Hindlimb muscle (tissue), 1 donor: Measurements from ENCODE around the gene AHSG. TPM values are rescaled to one million over a fixed set of nuclear protein-coding genes. Genes with fewer than 3 reads are reported as not detected.
"Not testable (repeated sequence)": the region's sequence is repeated elsewhere in the genome, so short reads cannot be mapped to it uniquely, and the experiment has no call there.

Source experiments
- DNase-seq: peaks from one replicate; pipeline ENCODE4 v3.0.0-alpha.2; 2013
- polyA plus RNA-seq: library from polyadenylated mRNA; unstranded; fragments of 120-200 nt; gene quantifications from one replicate; pipeline ENCODE4 v1.2.1, GENCODE V29; 2013; ENCODE audit not compliant: insufficient read length

Gene AHSG
- polyA plus RNA-seq, 1 donor, result 0.45 TPM

DNA sequence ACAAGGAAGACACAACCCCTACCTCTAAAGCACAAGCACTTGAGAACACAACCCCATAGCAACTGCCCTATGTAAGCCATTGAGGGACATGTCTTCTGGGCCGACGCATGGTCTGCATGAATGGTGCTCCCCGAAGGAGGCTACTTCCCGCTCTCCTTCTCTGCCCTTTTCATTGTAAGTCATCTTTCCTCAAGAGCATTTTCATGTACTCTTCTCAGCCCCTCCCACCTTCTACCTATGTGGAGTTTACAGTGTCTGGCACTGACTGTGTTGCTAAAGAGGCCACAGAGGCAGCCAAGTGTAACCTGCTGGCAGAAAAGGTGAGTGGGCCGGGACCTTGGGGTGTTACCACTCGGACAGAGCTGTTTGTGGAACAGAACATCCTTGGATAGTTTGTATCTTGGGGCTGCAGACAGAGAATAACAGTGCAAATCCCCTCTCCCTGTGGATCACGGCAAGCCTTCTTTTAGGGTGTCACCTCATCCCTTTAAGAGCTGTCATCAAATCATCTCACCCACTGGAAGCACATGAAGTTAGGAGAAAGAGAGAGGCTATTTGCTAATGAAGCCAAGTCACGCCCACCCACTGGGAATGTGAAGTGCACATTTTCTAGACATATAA is 5.6 kb downstream of the AHSG start:
- DNase-seq, result no peak

DNA sequence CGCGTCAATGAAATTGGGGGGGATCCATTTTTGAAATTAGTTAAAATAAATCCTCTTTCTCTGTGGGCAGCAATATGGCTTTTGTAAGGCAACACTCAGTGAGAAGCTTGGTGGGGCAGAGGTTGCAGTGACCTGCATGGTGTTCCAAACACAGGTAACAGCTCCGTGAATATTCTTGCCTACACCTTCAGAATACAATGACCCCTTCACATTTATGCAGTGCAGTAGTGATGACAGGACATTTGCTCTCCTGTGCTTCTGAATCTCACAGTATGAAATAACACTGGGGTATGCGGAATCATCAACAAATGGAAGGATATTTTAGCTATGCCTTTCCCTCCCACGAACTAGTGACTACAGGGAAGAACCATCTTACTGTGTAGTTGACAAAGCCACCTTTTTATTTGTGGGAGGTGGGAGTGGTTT is 6.9 kb downstream of the AHSG start:
- DNase-seq, result no peak

DNA sequence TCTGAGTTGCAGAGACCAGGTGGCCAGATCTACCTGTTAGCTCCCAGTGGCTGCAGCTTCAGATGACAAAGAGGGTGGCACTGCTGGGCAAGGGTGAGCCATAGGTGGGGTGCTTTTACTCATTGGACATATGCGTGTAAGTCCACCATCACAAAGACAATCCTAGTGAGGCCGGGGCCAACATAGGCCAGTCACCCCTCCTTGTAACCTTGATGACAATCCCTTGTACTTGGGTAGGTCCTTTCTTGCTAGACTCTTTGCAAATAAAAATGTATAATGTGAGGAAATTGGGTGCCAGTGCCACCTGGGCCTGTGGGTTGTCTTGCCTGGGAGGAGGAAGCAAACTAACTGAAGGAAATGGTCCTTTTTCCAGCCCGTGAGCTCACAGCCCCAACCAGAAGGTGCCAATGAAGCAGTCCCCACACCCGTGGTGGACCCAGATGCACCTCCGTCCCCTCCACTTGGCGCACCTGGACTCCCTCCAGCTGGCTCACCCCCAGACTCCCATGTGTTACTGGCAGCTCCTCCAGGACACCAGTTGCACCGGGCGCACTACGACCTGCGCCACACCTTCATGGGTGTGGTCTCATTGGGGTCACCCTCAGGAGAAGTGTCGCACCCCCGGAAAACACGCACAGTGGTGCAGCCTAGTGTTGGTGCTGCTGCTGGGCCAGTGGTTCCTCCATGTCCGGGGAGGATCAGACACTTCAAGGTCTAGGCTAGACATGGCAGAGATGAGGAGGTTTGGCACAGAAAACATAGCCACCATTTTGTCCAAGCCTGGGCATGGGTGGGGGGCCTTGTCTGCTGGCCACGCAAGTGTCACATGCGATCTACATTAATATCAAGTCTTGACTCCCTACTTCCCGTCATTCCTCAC is 7.6 kb downstream of the AHSG start:
- peak; percentile 7 for DNase-seq

DNA sequence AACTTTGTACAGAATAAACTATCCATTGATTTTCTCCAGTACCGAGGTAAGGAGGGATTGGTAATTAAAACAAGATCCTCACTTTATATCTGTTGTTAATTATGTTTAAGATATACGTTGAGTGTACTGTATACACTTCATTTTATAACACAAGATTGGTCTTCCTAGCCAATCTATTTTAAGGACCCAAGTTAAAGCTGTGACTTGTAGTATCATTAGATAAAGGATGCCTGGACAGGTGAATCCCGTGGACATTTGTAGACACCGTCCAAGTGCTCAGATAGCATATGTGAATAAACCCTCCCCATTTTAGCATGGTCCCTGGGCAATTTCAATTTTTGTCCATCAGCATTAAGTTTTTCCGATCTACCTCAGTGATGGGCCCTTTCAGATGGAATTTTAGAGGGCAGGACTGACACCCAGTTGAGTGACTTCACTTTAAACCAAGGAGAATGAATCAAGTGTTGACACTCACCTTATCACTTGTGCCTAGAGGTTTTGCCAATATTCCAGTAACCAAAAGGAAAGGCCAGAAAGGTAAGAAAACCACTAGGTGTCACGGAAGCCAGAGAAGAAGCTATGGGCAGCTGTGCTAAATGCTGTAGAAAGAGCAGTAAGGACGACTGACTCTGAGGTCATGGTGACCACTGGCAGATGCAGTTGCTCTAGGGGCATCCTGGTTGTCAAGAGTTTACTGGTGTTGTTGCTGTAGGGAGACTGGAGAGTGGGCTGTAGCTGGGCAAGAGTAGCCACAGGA is 9.2 kb downstream of the AHSG start:
- DNase-seq, result no peak

DNA sequence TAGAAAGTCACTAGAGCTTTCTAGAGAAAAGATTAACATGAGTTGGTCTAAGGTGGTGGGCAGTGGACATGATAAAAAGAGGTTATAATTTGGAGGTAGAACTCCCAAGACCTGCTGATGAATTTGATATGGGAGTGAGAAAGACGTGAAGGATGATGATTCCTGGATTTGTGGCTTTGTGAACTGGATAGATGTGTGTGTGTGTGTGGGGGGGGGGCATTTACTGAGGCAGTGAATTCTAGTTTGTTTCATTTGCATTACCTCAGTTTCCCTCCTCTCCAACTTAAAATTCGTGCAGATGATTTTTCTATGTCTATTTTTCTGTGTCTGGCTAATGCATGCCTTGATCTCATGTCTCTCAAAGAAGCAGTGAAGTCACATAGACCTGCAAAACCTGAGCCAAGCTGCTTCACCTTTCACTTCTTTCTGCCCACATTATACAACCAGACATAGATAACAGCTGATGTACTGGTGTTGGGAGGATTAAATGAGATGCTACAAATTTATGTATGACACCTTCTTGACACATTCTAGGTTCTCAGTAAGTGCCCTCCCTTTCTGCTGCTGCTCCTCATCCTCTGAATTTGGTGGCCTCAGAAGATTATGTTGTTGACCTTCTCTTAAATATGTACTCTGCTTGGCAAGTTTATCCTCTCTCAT is 9.9 kb downstream of the AHSG start:
- DNase-seq, result no peak

DNA sequence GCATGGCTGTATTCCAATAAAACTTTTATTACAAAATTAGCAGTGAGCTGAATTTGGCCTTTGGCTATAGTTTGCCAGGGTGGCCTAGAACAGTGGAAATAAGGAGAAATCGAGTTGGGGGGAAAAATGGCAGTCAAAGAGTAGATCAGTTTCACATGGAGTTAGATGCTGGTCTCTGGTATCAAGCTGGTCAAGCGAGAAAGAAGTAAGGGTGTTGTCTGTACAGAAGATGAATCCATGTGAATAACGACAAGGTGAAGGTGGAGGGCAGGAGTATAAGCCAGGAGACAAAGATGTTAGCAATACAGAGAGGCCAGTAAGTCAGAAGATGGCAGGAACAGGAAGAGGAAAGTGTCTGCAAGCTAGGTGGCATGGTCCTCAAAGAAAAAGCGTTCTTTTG is 11.7 kb downstream of the AHSG start:
- no peak for DNase-seq

DNA sequence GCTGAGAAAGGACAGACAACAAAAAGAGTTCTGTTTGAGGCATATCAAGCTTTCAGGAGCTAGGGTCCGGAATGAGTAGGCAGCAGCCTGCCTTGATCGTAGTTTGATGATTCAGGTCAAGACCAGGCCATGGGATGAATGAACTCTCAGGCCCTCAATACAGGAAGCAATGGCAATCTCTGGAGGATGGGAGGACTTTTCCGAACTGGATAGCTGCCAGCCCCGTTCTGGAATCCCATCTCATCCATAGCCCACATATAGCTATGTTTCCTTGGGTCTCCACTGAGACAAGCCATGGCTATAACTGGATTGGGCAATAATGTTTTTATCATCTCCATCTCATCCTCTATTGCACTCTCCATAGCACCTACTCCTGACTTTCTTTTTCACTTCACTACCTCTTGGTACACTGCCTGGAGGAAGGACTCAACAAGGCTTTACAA is 12.8 kb downstream of the AHSG start:
- DNase-seq, result no peak

DNA sequence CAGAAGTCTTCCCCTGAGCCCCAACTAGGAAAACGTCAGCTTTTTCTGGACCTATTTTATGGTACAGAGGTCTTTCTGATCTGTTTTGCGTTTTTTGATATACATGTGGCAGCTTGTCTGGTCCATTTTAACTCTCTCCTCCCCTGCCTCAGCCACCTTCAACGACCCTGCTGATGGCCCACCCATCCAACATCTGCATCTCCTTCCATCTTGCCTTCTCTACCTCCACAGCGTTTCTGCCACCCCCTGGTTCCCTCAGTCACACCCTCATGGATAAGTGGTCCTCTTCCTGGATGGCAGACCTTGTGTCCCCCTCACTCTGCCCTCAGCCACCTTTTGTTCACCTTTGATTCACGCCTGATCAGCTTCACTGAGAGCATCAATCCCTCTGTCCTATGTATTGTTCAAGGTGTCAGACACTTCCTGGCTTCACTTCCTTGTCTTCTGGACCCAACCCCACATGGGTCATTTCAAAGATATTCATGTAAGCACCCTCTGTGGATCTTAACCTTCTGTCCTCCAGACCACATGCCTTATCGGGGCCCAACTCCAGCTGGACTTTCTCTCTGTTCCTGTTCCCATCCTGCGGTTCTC is 13.5 kb downstream of the AHSG start:
- no peak for DNase-seq

DNA sequence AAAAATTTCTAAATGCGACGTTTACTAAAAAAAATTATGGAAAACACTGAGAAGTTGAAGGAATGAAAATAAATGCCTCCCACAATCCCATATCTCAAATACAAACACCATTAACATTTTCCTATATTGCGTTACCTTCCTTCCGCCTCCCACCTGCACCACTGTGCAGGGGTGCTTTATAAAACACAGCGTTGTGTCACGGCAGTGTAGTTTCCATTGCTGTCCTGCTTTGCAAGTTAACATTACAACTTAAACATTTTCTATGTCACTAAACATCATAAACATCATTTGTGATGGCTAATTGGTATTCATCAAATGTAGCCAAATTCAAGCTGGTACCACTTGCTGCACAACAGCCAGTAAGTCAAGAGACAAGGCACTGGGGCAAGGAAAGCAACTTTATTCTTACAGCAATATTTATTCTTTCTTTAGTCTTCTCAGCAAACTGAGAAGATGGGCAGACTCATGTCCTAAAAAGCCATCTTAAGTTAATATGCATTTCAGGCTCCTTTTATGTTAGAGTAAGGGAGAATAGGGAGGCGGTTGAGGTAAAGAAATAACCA is 15.1 kb downstream of the AHSG start:
- DNase-seq, result no peak

DNA sequence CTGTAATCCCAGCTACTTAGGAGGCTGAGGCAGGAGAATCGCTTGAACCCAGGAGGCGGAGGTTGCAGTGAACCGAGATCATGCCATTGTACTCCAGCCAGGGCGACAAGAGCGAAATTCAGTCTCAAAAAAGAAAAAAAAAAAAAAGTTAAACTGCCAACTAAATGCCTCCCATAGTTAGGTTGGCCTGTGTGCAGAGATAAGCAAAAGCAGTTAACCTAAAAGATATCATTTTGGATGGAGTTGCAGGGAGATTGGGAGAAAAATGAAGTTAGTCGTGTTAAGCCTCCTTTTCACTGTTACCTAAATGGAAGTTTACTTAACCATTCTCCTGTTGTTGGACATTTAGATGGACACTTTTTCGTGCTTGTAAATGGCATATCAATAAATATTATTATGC is 15.9 kb downstream of the AHSG start:
- DNase-seq, result no peak

DNA sequence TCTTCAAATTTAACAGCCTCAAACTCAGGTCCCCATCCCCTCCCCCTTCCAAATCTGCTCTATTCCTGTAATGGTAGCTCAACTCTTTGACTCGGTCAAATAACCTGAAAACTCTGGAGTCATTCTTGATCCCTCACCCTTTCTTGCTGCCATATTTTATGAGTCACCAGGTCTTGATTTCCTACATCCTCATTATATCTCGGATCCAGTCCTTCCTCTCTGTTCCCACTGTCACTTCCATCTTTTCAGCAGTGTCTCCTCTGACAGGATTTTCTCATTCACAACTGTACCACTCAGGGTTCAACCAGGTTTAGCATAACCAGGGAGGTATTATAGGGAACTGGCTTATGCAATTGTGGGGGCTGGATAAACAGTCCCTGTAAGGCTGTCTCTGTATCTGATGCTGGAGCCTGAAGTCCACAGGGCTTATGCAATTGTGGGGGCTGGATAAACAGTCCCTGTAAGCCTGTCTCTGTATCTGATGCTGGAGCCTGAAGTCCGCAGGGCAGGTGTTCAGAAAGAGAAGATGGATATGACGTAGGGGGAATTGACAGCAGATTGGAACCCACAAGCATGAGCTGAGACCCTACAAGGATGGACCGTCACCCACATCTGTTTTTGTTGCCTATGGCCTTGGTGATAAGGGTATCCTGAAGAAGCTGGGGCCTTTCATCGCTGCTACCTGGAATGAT is 18.2 kb downstream of the AHSG start:
- DNase-seq, result no peak

DNA sequence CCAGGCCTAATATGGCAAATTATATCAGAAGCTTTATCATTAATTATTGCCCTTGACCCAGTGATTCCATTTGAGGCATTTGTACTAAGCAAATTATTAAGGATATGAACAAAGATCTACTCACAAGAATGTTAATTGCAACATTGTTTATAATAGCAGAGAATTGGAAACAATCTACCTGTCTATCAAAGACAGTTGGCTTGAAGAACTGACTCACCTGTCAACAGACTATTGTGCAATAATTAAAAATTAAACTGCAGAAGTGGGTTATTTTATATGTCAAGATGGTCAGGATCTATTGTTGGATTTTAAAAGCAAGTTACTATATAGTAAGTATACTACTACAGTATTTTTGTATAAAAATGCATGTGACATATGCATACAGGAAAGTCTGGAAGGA is 20.6 kb downstream of the AHSG start:
- DNase-seq, result no peak

DNA sequence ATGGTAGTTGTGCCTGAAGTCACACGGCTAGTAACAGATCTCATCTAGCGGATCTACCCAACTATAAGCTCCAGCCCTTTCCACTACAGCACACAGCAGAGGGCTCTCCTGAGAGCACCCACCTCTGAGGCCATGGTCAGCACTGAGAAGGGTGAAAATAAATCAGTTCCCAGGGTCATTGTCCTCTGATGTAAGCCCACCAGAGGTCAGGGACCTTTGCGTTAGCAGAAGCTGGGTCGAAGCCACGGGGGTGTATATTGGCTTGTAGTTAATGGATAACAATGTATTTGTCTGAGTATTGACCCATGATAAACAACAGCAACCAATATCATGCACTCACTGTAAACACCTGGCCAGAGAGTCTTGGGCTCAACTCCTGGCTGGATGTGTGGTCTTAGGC is 21.3 kb downstream of the AHSG start:
- DNase-seq, result not testable (repeated sequence)

DNA sequence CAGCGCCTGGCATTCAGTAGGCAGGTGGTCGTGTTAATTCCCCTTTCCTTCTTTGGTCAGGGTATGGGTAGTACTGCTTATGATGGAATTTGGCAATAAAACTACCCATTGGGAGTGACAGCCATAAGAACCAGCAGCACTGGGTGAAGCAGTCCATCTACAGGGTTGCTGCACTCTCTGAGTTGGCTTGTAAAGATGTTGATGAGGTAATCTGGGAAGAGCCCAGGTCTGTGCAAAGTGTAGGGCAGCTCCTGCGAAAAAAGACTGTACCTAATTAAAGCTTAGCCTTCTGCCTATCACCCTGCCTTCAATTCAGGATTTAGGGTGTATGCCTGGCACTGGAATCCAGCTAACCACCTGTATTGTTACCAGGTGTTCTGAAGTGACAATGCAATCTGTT is 22.7 kb downstream of the AHSG start:
- DNase-seq, result no peak

DNA sequence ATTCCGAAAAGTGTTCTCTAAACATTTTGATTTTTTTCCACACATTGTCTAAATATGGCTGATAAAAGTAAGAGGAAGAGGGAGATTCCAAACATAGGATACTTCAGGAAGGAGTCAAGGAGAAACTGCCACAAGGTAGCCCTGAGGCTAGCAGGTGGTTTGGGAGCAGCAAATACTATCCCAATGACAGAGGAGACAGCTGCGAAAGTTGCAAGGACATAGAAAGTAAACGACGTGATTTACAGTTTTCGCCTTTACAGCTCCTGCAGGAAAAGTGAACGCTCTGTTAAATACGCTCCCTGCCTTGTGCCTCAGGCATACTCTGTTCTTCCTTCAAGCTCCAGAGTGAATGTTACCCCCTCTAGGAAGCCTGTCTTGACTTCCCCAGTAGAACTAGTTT is 23.7 kb downstream of the AHSG start:
- no peak for DNase-seq

DNA sequence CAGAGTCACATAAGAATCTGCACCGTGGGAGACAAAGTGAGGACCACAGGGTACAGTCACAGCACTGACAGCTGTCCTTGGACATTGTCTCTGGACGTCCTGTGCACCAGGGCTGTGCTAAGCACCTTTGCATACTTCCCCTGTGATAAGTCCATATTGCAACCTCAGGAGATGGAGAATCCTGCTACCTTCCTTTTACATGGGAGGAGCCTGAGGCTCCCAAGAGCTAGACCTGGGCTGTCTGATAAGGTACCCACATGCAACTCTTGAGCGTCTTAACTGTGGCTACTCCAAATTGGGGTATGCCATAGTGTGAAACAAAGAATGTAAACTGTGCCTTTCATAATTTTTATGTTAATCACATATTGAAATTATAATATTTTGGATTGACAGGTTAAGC is 24.8 kb downstream of the AHSG start:
- no peak for DNase-seq

DNA sequence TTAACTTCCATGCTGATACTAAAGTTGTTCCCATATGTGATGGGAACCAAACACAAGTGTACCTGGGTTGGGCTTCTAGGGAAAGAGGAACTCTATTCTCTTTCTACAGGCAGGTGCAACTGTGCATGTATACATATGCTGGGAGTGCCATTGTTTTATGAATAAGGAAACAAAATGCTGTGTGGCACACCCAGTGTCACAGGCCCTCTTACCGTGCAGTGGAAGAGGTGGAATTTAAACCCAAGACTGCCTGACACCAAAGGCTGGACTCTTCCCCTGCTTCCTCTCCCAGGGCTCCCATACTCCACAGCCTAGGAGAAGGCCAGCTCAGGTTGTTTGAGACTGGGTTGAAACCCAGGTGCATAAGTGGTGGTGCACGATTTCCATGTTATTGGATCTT is 25.4 kb downstream of the AHSG start:
- DNase-seq, result no peak

DNA sequence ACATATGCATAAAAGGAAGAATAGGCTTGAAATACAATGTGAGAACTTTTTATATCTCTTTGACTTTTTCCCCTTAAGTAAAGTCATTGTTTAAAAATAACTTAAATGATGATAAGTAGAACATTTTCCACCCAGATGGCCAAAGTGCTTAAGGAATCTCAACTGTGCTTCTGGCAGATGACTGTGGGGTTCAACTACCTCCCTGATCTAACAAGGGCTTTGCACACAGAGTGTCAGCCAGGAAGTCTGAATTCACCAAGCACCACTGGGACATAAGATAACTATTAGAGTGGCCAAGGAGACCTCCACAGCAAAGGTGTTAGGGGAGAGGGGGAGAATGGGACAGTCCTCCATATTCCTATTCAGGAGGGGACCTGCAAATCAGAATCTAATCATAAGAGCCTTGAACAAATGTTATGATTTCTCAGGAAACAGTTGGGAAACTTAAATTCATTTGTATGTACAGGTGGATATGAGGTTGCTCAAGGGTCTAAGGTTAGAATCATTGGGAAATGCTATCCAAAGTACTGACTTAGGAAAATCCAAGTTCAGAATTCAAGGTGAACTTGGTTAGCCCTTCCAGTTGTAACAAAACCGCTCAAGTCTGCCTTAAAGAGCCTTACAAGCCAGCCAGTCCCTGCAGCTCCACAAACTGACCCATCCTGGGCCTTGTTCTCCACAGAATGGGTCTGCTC is 27.1 kb downstream of the AHSG start, which contains the start of gene FETUB:
FETUB (plus strand) TSS at position 622 of the 695 bp plus-strand sequence; CDS start at position 684, 62 bp downstream.
- DNase-seq, result no peak

DNA sequence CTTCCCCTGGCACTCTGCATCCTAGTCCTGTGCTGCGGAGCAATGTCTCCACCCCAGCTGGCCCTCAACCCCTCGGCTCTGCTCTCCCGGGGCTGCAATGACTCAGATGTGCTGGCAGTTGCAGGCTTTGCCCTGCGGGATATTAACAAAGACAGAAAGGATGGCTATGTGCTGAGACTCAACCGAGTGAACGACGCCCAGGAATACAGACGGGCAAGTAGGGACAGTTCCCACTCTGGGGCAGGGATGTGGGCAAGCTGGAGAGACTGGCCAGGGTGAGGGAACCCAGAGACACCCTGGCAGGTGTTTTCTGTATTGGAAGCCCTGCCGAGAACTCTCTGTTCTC is 27.6 kb downstream of the AHSG start:
- no peak for DNase-seq

DNA sequence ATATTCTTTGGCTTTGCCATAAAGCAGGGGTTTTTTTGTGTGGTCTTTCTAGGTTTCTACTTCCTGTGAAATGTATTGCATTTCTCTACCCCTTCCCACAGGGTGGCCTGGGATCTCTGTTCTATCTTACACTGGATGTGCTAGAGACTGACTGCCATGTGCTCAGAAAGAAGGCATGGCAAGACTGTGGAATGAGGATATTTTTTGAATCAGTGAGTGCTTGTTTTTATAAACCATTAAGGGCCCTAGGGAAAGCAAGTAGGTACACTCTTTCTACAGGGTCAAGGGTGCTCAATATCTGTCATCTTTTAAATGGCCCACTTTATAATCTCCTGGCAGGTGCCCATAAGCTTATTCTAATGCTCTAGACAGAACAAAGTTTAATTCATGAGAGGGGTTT is 28.1 kb downstream of the AHSG start:
- no peak for DNase-seq

DNA sequence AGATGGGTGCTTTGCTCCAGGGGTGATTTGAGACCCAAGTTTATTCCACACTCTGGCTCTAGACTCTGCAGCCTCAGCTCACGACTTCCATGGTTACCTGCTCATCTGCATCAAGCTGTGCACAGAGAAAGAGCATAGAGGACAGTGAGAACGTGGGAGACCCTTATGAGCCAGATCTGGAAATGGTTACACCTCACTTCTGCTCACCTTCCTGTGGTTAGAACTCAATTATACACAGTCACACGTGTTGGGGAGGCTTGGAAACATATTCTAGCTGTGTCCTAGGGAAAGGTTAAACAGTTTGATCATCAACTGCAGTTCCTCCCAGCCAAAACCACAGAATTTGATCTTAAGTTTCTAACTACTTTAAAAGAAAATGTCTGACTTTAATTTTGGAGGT is 29.2 kb downstream of the AHSG start:
- DNase-seq, result no peak
